Mucosa of descending colon (tissue), 3 donors: Measurements from ENCODE around the gene S1PR3. TPM values are rescaled to one million over a fixed set of nuclear protein-coding genes. Genes with fewer than 3 reads are reported as not detected.
A peak's percentile ranks its signal among the peaks of the same experiment; 100 is the strongest.

Experiments used
- ATAC-seq: fragments of 200-7000 bp; cut with Tn5 transposase; one replicate; pipeline ENCODE4 v1.9.1; 2020; ENCODE audit warnings: mild to moderate bottlenecking, moderate library complexity
- DNase-seq, 3 donors: peaks; one replicate each; pipeline ENCODE4 v3.0.0-alpha.2; 2020
- H3K36me3 ChIP-seq: fragments of 200-600 bp; one replicate; pipeline ENCODE4 v1.8.0; 2021; ENCODE audit warnings: low read depth, mild to moderate bottlenecking
- H3K4me1 ChIP-seq: fragments of 200-600 bp; one replicate; pipeline ENCODE4 v1.8.0; 2021; ENCODE audit warnings: low read depth, mild to moderate bottlenecking
- H3K4me3 ChIP-seq: fragments of 200-600 bp; one replicate; pipeline ENCODE4 v1.8.0; 2021; ENCODE audit warnings: mild to moderate bottlenecking
- H3K9me3 ChIP-seq: fragments of 200-600 bp; one replicate; pipeline ENCODE4 v1.8.0; 2021; ENCODE audit warnings: mild to moderate bottlenecking
- CTCF ChIP-seq: fragments of 200-600 bp; IDR thresholded peaks from one replicate; pipeline ENCODE4 v1.8.0; 2022; ENCODE audit warnings: antibody characterized with exemption, mild to moderate bottlenecking
- intact Hi-C, 2 donors: fragments of 100-400 bp; cut with DNase I in 1 of 2; cut with micrococcal nuclease in 1 of 2; formaldehyde crosslinking; loops; one replicate each; pipeline versions ENCODE4 v1.11.0 to v1.11.1; 2022; cut with DNase I, micrococcal nuclease
- total RNA-seq, 3 donors: library from RNA; stranded (reverse); fragmentation: NEBNext Ultra II Directional in 2 of 3; extraction: Animal tissue kit (Norgen Biotek cat#: 25700) in 2 of 3; gene quantifications; one replicate each; pipeline versions ENCODE4 v1.2.1 to v1.2.4, GENCODE V29; 2021 to 2023
- donor health status: DM: no; HTN: no; CAD: no; lungs with moderate emphysema.
- donor health status: DM: no; HTN: no; CAD: no.
- donor health status: DM: no; HTN: yes; CAD: no.

S1PR3 gene
- total RNA-seq, 3 donors from 2014 or later: 0.87 to 12.2 (median 3.0) TPM

- peaks cover 8% of the 10 kb centered on the region for H3K4me1 ChIP-seq
- TF ChIP-seq CTCF: no peak
- H3K9me3 ChIP-seq: no peaks in the 10 kb centered on the region
- H3K4me3 ChIP-seq: no peak overlapping the region
- ATAC-seq (no peak), DNase-seq (no peak)
- H3K36me3 ChIP-seq: no peaks in the 10 kb centered on the region
- intact Hi-C loops: loop anchor here in 1 of 2 donors (10.0 kb wide), 1 partner anchor 252 kb away; no protein-coding TSS in a partner anchor
These were observed 5.6 kb downstream of the S1PR3 start for GRCh38 chr9:88996921-88997235.

- Histone ChIP-seq H3K36me3 (no peaks in the 10 kb centered on the region), H3K4me1 (peaks cover 6% of the 10 kb centered on the region), H3K9me3 (no peaks in the 10 kb centered on the region), H3K4me3 (no peak overlapping the region)
- ATAC-seq (no peak), DNase-seq (no peak)
- intact Hi-C loops: loop anchor here in 1 of 2 donors (10.0 kb wide), 1 partner anchor 253 kb away; no protein-coding TSS in a partner anchor
- no peak for TF ChIP-seq CTCF
These were observed 6.4 kb downstream of the S1PR3 start for GRCh38 chr9:88997646-88998045.

GRCh38 chr9:88998503-88998902, 7.2 kb downstream of the S1PR3 start:
- Histone ChIP-seq H3K9me3 (no peaks in the 10 kb centered on the region), H3K36me3 (no peaks in the 10 kb centered on the region), H3K4me1 (peaks cover 6% of the 10 kb centered on the region), H3K4me3 (no peak overlapping the region)
- intact Hi-C loops: loop anchor here in 1 of 2 donors (10.0 kb wide), 1 partner anchor 254 kb away; no protein-coding TSS in a partner anchor
- ATAC-seq (no peak), DNase-seq (no peak)
- TF ChIP-seq CTCF: no peak

- no peak overlapping the region for H3K4me3 ChIP-seq
- no peaks in the 10 kb centered on the region for H3K9me3 ChIP-seq
- no peaks in the 10 kb centered on the region for H3K36me3 ChIP-seq
- no peak for TF ChIP-seq CTCF
- intact Hi-C loops: loop anchor here in 1 of 2 donors (10.0 kb wide), 1 partner anchor 254 kb away; no protein-coding TSS in a partner anchor
- peak in 1 of 3 donors; percentile 73 for DNase-seq
- H3K4me1 ChIP-seq: peaks cover 6% of the 10 kb centered on the region
- ATAC-seq: peak; percentile 49
These were observed 7.6 kb downstream of the S1PR3 start for GRCh38 chr9:88998911-88999310.

GRCh38 chr9:89000371-89000781, 9.1 kb downstream of the S1PR3 start:
- H3K4me1 ChIP-seq: peaks cover 6% of the 10 kb centered on the region
- DNase-seq (no peak), ATAC-seq (no peak)
- TF ChIP-seq CTCF: no peak
- no peaks in the 10 kb centered on the region for H3K36me3 ChIP-seq
- intact Hi-C loops: loop anchor here (5.0 kb wide), 1 partner anchor 408 kb away; no protein-coding TSS in a partner anchor
- no peak overlapping the region for H3K4me3 ChIP-seq
- no peaks in the 10 kb centered on the region for H3K9me3 ChIP-seq
